ENCODE results near the gene KSR1. TPM values are rescaled to one million over a fixed set of nuclear protein-coding genes. Genes with fewer than 3 reads are reported as not detected.

The KSR1 gene
- total and polyA plus RNA-seq, 9 of the 15 experiments (the other 6 are each of a cell fraction or from before 2014, with no cell fraction given) = 1.4 to 51.7 (median 18.4) TPM

GRCh38 chr17:27569257-27569722, 113.0 kb downstream of the KSR1 start (continued):
- TF ChIP-seq E2F5 (CRISPR knock-in tag; IDR thresholded peaks at IDR 0.05) = no peak
- no peak for TF ChIP-seq ZNF197 (CRISPR knock-in tag; IDR thresholded peaks at IDR 0.05; ENCODE audit: low read depth)
- TF ChIP-seq FOXA1 (IDR thresholded peaks at IDR 0.05; ENCODE audit: borderline replicate concordance) = no peak
- TF ChIP-seq ZBTB11 (CRISPR knock-in tag; IDR thresholded peaks at IDR 0.05) = no peak
- no peak for TF ChIP-seq NFIX (CRISPR knock-in tag; IDR thresholded peaks at IDR 0.05; ENCODE audit: low read depth)
- TF ChIP-seq ZNF668 (CRISPR knock-in tag; IDR thresholded peaks at IDR 0.05) = no peak
- no peak for TF ChIP-seq ZBTB8A (IDR thresholded peaks at IDR 0.05; ENCODE audit: partially characterized antibody)
- TF ChIP-seq CBFA2T2 (conservative IDR thresholded peaks at IDR 0.05) = no peak
- no peak for TF ChIP-seq CHD4 (IDR thresholded peaks at IDR 0.05; ENCODE audit: insufficient read depth, insufficient replicate concordance, low read depth, low read length, poor library complexity, severe bottlenecking)
- no peak for TF ChIP-seq ZNF274 (IDR thresholded peaks at IDR 0.05; ENCODE audit: borderline replicate concordance, low read depth, low read length)
- TF ChIP-seq CTBP1 (IDR thresholded peaks at IDR 0.05; ENCODE audit: borderline replicate concordance) = peak; percentile 86
- TF ChIP-seq ZNF263 (CRISPR knock-in tag; IDR thresholded peaks at IDR 0.05; ENCODE audit: borderline replicate concordance) = no peak
- TF ChIP-seq GATAD2A (IDR thresholded peaks at IDR 0.05) = peak; percentile 71; the same call in 1 of the 2 replicates
- TF ChIP-seq MBD2 (IDR thresholded peaks at IDR 0.05; ENCODE audit: borderline replicate concordance, low read depth) = no peak
- no peak for TF ChIP-seq HBP1 (CRISPR knock-in tag; IDR thresholded peaks at IDR 0.05)
- TF ChIP-seq GATAD2B (IDR thresholded peaks at IDR 0.05; ENCODE audit: borderline replicate concordance) = no peak
- no peak for TF ChIP-seq THAP7 (CRISPR knock-in tag; IDR thresholded peaks at IDR 0.05)
- no peak for TF ChIP-seq TEAD2 (tag; IDR thresholded peaks at IDR 0.05)
- no peak; the same call in 1 of the 2 replicates for TF ChIP-seq NKRF (IDR thresholded peaks at IDR 0.05; ENCODE audit: borderline replicate concordance)
- no peak for TF ChIP-seq BCL6 (CRISPR knock-in tag; IDR thresholded peaks at IDR 0.05)
- TF ChIP-seq NR3C1 (CRISPR knock-in tag; IDR thresholded peaks at IDR 0.05) = no peak
